Central memory CD4-positive, alpha-beta T cell (primary cell): ENCODE data around the gene PSMG1.
"Not testable (repeated sequence)": the region's sequence is repeated elsewhere in the genome, so short reads cannot be mapped to it uniquely, and the experiment has no call there.

Source experiments
- DNase-seq: peaks from one replicate; pipeline ENCODE4 v3.0.0; 2022

PSMG1 gene

GRCh38 chr21:39153842-39154241, 29.4 kb downstream of the PSMG1 start:
- no peak for DNase-seq

GRCh38 chr21:39153373-39153772, 29.9 kb downstream of the PSMG1 start:
- no peak for DNase-seq

GRCh38 chr21:39152271-39152670, 31.0 kb downstream of the PSMG1 start:
- no peak for DNase-seq

- DNase-seq = no peak
These were observed 32.4 kb downstream of the PSMG1 start for GRCh38 chr21:39150877-39151276.

GRCh38 chr21:39150316-39150715, 32.9 kb downstream of the PSMG1 start:
- DNase-seq = no peak

- no peak for DNase-seq
These were observed 33.4 kb downstream of the PSMG1 start for GRCh38 chr21:39149882-39150281.

- DNase-seq = no peak
These were observed 34.3 kb downstream of the PSMG1 start for GRCh38 chr21:39148975-39149374.

- no peak for DNase-seq
These were observed 39.1 kb downstream of the PSMG1 start for GRCh38 chr21:39144191-39144590.

- DNase-seq = no peak
These were observed 40.3 kb downstream of the PSMG1 start for GRCh38 chr21:39142972-39143371.

- DNase-seq = no peak
These were observed 41.7 kb downstream of the PSMG1 start for GRCh38 chr21:39141502-39141901.

GRCh38 chr21:39137248-39138178, 45.7 kb downstream of the PSMG1 start:
- DNase-seq = no peak

GRCh38 chr21:39136711-39137110, 46.5 kb downstream of the PSMG1 start:
- DNase-seq = no peak

GRCh38 chr21:39136138-39136537, 47.1 kb downstream of the PSMG1 start:
- not testable (repeated sequence) for DNase-seq

GRCh38 chr21:39134288-39134810, 48.9 kb downstream of the PSMG1 start:
- no peak for DNase-seq

GRCh38 chr21:39132248-39132647, 51.0 kb downstream of the PSMG1 start:
- no peak for DNase-seq

GRCh38 chr21:39131791-39132190, 51.5 kb downstream of the PSMG1 start:
- DNase-seq = no peak

GRCh38 chr21:39127506-39127905, 55.7 kb downstream of the PSMG1 start:
- no peak for DNase-seq

- no peak for DNase-seq
These were observed 56.8 kb downstream of the PSMG1 start for GRCh38 chr21:39126486-39126806.

- DNase-seq = no peak
These were observed 57.3 kb downstream of the PSMG1 start for GRCh38 chr21:39125752-39126485.
